Immature natural killer cell (primary cell): ENCODE measurements around the gene SH3PXD2A. TPM values are rescaled to one million over a fixed set of nuclear protein-coding genes. Genes with fewer than 3 reads are reported as not detected.
A peak's percentile ranks its signal among the peaks of the same experiment; 100 is the strongest.

Experiments used
- DNase-seq, 3 donors: peaks; one replicate each; pipeline ENCODE4 v3.0.0; 2022; ENCODE audit warnings: mixed read lengths in 1 of 3
- H3K27ac Mint-ChIP-seq, 6 donors: one replicate each; pipeline ENCODE4 v1.8.0; 2020; ENCODE audit warnings: mixed read lengths in 6 of 6, mild to moderate bottlenecking in 5 of 6, inconsistent platforms in 4 of 6, moderate library complexity in 3 of 6
- H3K27me3 Mint-ChIP-seq, 3 donors: one replicate each; pipeline ENCODE4 v1.8.0; 2020 to 2021; ENCODE audit warnings: low read depth in 3 of 3, mild to moderate bottlenecking in 3 of 3, mixed read lengths in 3 of 3, moderate library complexity in 3 of 3, inconsistent platforms in 1 of 3
- H3K36me3 Mint-ChIP-seq, 3 donors: one replicate each; pipeline ENCODE4 v1.8.0; 2020; ENCODE audit warnings: mixed read lengths in 3 of 3, inconsistent platforms in 2 of 3, mild to moderate bottlenecking in 2 of 3
- H3K4me1 Mint-ChIP-seq, 2 donors: one replicate each; pipeline ENCODE4 v1.8.0; 2020; ENCODE audit warnings: inconsistent platforms in 2 of 2, mild to moderate bottlenecking in 2 of 2, mixed read lengths in 2 of 2, moderate library complexity in 1 of 2
- H3K4me3 Mint-ChIP-seq, 5 donors: one replicate each; pipeline ENCODE4 v1.8.0; 2020; ENCODE audit warnings: mild to moderate bottlenecking in 5 of 5, mixed read lengths in 5 of 5, inconsistent platforms in 3 of 5, moderate library complexity in 3 of 5
- H3K9me3 Mint-ChIP-seq, 6 donors: one replicate each; pipeline ENCODE4 v1.8.0; 2020; ENCODE audit warnings: mild to moderate bottlenecking in 6 of 6, mixed read lengths in 6 of 6, inconsistent platforms in 4 of 6, moderate library complexity in 3 of 6
- polyA plus RNA-seq, 3 donors: library from polyadenylated mRNA; unstranded; fragments of 300-500 nt; fragmentation: Illumina TruSeq; gene quantifications; one replicate each; pipeline ENCODE4 v1.2.3, GENCODE V29; 2021

Gene SH3PXD2A
- polyA plus RNA-seq, 3 donors from 2014 or later: 0.07 to 0.43 TPM; not detected in 1

GRCh38 chr10:103696094-103696410 lies 159.3 kb downstream of the SH3PXD2A start:
- no peak for DNase-seq
- H3K27ac Mint-ChIP-seq: no peak overlapping the region
- peaks cover 6 to 11% (median 11%) of the 10 kb centered on the region in 3 donors for H3K27me3 Mint-ChIP-seq
- H3K9me3 Mint-ChIP-seq: no peaks in the 10 kb centered on the region
- H3K4me1 Mint-ChIP-seq: peaks cover 22 to 23% of the 10 kb centered on the region in 2 donors
- no peaks in the 10 kb centered on the region for H3K36me3 Mint-ChIP-seq
- no peak overlapping the region for H3K4me3 Mint-ChIP-seq

GRCh38 chr10:103695584-103696005 lies 159.8 kb downstream of the SH3PXD2A start:
- Mint-ChIP-seq H3K36me3 (no peaks in the 10 kb centered on the region), H3K27ac (no peak overlapping the region), H3K4me3 (no peak overlapping the region), H3K4me1 (peaks cover 22 to 23% of the 10 kb centered on the region in 2 donors), H3K9me3 (no peaks in the 10 kb centered on the region), H3K27me3 (peaks cover 6 to 11% (median 11%) of the 10 kb centered on the region in 3 donors)
- no peak for DNase-seq

DNA sequence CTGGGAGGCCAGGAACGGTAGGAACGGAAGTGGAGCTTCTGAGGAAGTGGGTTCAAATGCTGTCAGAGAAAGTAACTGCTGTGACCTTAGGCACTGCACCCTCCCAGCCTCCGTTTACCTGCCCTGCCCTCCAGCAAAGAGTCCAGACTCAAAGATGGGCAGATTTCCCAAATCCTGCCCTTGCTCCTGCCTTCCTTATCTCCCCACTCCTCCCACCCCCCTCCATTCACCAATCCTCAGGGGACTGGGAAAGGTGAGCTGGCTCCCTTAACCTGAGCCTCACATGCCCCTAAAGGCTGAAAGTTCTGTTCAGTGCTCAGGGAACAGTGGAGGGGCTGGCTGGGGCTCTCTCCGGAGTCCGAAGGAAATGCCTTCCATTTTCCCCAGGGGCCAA lies 161.6 kb downstream of the SH3PXD2A start:
- H3K27ac Mint-ChIP-seq: no peak overlapping the region
- H3K9me3 Mint-ChIP-seq: no peaks in the 10 kb centered on the region

DNA sequence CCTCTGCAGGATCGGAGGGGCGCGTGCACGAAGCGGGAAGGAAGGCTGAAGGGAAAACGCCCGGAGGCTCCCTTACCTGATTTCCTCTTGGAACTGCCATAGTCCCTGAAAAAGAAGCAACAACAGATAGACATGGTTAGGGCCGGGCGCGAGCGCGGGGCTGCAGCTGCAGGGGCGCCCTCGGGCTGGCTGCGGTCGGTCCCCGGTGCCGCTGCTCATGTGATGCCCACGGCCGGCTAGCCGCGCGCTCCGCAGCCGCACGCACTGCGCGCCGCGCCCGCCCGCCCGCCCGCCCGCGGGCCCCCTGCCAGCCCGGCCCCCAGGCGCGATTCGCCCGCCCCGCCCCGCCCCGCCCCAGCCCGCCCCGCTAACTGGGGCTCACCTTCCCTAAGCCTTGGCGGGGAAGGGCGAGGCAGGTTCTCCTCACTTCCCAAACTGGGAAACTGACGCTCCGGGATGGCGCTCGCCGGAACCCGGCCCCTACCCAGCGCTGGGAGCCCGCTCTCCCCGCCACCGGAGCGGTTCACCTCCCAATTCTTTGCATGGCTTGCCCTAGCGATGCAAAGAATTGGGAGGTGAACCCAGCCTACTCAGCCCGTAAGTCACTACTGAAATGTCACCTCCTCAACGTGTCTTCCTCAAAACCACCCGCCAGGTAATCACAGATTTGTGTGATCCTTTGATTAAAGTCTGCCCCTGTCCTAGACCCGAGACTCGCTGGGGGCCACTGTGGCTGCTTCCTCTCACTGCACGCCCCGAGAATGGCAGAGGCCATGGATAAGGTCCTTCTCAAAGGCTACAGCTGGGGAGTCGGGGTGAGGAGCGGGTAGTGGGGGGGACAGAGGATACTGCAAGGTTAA lies 162.2 kb downstream of the SH3PXD2A start:
- no peaks in the 10 kb centered on the region for H3K9me3 Mint-ChIP-seq
- H3K27me3 Mint-ChIP-seq: peaks cover 6 to 12% (median 11%) of the 10 kb centered on the region in 3 donors
- H3K36me3 Mint-ChIP-seq: no peaks in the 10 kb centered on the region
- H3K4me1 Mint-ChIP-seq: peaks cover 22 to 23% of the 10 kb centered on the region in 2 donors
- H3K27ac Mint-ChIP-seq: peak overlapping the region in 2 of 6 donors; percentile 42 to 81
- peak in 2 of 3 donors; percentile 14 to 23 for DNase-seq
- H3K4me3 Mint-ChIP-seq: peak overlapping the region; percentile 86 to 92 (median 87)

More for the DNA sequence above, 161.6 kb downstream of the SH3PXD2A start:
- Mint-ChIP-seq H3K27me3 (peaks cover 6 to 12% (median 11%) of the 10 kb centered on the region in 3 donors), H3K4me3 (peak overlapping the region; percentile 86 to 92 (median 87)), H3K4me1 (peaks cover 22 to 23% of the 10 kb centered on the region in 2 donors), H3K36me3 (no peaks in the 10 kb centered on the region)
- DNase-seq: no peak

GRCh38 chr10:103692436-103692951 lies 162.9 kb downstream of the SH3PXD2A start:
- peak overlapping the region; percentile 31 to 69 (median 51) for H3K4me3 Mint-ChIP-seq
- H3K9me3 Mint-ChIP-seq: no peaks in the 10 kb centered on the region
- no peak overlapping the region for H3K27ac Mint-ChIP-seq
- peaks cover 6 to 13% (median 12%) of the 10 kb centered on the region in 3 donors for H3K27me3 Mint-ChIP-seq
- DNase-seq: no peak
- H3K36me3 Mint-ChIP-seq: no peaks in the 10 kb centered on the region
- H3K4me1 Mint-ChIP-seq: peaks cover 22 to 23% of the 10 kb centered on the region in 2 donors

DNA sequence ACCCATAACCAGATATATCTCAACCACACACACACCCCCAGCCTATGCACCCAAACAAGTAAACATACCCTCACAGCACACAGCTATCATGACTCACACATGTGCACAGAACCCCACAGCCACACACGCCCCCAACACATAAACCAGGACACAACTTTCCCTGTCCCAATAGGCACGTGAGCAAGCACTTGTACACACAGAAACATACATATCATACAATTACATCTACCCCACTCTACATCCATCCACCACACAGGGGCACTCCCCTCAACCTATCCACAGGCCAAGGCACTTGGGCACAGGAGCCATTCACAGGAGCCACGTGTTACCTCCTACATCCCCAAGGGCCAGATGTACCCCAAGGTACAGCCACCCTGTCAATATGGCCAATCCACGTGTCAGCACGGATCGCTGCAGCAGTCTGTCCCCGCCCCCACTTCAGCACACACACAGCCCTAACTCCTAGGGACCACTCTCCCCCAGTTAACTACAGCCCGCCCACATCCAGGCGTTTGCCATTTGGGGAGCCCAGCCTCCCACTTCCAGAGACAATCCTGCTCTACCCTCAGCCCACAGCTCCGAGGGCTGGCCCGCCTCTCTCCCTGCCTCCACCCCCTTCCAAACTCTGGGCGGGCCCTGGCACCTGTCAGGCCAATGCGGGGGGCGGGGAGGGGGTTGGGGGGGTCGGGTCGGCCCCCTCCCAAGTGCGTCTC lies 163.5 kb downstream of the SH3PXD2A start:
- Mint-ChIP-seq H3K4me1 (peaks cover 22 to 23% of the 10 kb centered on the region in 2 donors), H3K4me3 (peak overlapping the region; percentile 12 to 51 (median 34)), H3K36me3 (no peaks in the 10 kb centered on the region), H3K27me3 (peaks cover 6 to 15% (median 13%) of the 10 kb centered on the region in 3 donors), H3K27ac (no peak overlapping the region), H3K9me3 (no peaks in the 10 kb centered on the region)
- no peak for DNase-seq

- peak overlapping the region in 4 of 5 donors; percentile 12 to 51 (median 42) for H3K4me3 Mint-ChIP-seq
- no peak overlapping the region for H3K27ac Mint-ChIP-seq
- DNase-seq: no peak
- no peaks in the 10 kb centered on the region for H3K9me3 Mint-ChIP-seq
- peaks cover 17 to 18% of the 10 kb centered on the region in 2 donors for H3K4me1 Mint-ChIP-seq
- H3K27me3 Mint-ChIP-seq: peaks cover 6 to 15% (median 13%) of the 10 kb centered on the region in 3 donors
- H3K36me3 Mint-ChIP-seq: no peaks in the 10 kb centered on the region
Measured at GRCh38 chr10:103691267-103691666, 164.1 kb downstream of the SH3PXD2A start.

GRCh38 chr10:103690281-103690680 lies 165.1 kb downstream of the SH3PXD2A start:
- H3K4me1 Mint-ChIP-seq: peaks cover 14 to 15% of the 10 kb centered on the region in 2 donors
- no peaks in the 10 kb centered on the region for H3K36me3 Mint-ChIP-seq
- peaks cover 6 to 13% (median 9%) of the 10 kb centered on the region in 3 donors for H3K27me3 Mint-ChIP-seq
- H3K4me3 Mint-ChIP-seq: no peak overlapping the region
- no peaks in the 10 kb centered on the region for H3K9me3 Mint-ChIP-seq
- peak overlapping the region in 1 of 6 donors; percentile 26 for H3K27ac Mint-ChIP-seq
- no peak for DNase-seq

DNA sequence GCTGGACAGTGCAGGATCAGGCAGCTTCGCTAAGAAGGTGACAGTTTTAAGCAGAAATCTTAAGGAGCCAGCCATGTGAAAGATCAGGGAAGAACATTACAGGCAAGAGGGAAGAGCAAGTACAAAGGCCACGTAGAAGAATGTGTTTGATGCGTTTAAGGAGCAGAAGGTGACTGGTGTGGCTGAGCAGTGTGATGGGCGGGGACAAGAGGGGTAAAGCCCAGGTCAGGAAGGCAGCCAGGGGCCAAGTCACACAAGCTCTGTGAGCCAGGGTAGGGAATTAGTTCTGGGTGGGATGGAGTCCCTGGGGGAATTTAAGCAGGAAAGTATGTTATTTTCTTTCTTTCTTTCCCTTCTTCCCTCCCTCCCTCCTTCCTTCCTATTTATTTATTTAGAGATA lies 166.9 kb downstream of the SH3PXD2A start:
- H3K27ac Mint-ChIP-seq: no peak overlapping the region
- DNase-seq: no peak
- H3K36me3 Mint-ChIP-seq: no peaks in the 10 kb centered on the region
- no peaks in the 10 kb centered on the region for H3K9me3 Mint-ChIP-seq
- H3K4me3 Mint-ChIP-seq: no peak overlapping the region
- peaks cover under 1 to 11% (median 9%) of the 10 kb centered on the region in 3 donors for H3K27me3 Mint-ChIP-seq
- peaks cover 8 to 10% of the 10 kb centered on the region in 2 donors for H3K4me1 Mint-ChIP-seq

DNA sequence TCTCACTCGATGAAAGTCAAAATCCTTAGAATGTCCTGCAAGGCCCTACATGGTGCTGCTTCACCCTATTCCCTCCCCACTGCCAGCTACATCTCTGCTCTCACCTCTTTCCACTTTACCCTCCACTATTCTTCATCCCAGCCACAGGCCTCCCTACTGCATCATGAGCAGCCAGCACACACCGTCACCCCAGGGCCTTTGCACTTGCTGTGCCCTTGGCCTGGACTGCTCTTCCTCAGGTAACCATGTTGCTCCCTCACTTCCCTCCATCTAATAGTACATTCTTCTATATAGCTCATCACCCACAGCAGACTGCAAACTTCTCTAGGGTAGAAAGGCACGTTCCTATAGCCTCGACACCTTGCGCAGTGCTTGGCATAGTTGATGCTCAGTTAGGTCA lies 167.7 kb downstream of the SH3PXD2A start:
- Mint-ChIP-seq H3K27ac (no peak overlapping the region), H3K4me3 (no peak overlapping the region), H3K9me3 (no peaks in the 10 kb centered on the region), H3K36me3 (no peaks in the 10 kb centered on the region), H3K27me3 (peaks cover 0 to 10% (median 6%) of the 10 kb centered on the region in 3 donors), H3K4me1 (peaks cover 6% of the 10 kb centered on the region in 2 donors)
- no peak for DNase-seq

DNA sequence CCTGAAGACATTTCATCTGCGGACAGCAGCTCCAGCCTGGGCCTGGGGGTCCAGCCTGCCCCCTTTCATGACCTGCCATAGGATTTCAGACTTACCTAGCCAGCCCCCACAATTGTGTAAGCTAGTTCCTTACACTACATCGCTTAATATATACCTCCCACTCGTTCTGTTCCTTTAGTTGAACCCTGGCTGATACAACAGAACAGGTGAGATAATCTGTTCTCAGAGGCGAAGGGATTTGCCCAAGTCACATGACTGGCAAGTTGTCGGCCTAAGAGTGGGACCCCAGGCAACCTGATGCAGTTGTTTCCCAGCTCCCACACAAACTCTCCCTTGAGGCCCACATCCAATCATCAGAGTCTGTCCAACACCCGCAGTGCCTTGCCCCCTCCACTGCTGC lies 168.2 kb downstream of the SH3PXD2A start:
- Mint-ChIP-seq H3K27me3 (peaks cover 0 to 10% (median 6%) of the 10 kb centered on the region in 3 donors), H3K4me3 (no peak overlapping the region)
- no peak for DNase-seq

DNA sequence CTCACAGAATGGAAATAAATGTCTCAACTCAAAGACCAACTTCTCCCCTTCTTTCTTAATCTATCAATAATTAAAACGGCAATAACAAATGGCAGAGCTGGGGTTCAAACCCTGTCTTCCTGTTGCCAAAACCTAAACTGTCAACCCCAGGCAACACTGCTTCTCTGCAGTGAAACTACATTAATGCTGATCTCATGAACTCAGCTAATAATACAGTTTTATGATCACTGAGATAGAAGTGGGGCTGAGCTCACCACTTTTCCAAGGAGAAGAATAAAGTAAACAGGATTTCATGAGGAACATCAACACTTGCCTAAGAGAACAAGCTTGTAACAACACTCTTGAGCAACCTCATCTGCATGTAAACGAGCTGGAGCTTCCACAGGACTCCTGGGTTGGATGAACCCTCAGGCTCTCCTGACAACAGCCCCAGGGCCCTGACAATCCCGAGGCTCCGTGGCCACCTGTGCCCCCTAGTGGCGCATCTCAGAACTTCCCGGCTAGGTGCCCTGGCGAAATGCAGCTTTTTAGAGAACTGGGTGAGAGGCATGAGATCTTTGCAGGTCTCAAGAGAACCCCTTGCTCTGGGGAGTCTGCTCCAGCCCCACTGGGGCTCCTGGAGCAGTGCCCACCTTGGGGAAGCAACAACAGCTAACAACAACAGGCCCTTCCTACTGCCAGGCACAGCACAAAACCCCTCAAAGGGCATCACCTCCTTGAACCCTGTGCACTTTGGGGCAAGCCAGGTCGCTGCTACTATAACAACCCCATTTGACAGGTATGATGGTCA lies 169.3 kb downstream of the SH3PXD2A start:
- no peaks in the 10 kb centered on the region for H3K4me1 Mint-ChIP-seq
- H3K4me3 Mint-ChIP-seq: no peak overlapping the region
- H3K27me3 Mint-ChIP-seq: peaks cover 2 to 6% (median 4%) of the 10 kb centered on the region in 3 donors
- H3K36me3 Mint-ChIP-seq: no peaks in the 10 kb centered on the region
- H3K9me3 Mint-ChIP-seq: no peaks in the 10 kb centered on the region
- peak; percentile 44 to 62 (median 49) for DNase-seq
- H3K27ac Mint-ChIP-seq: no peak overlapping the region

More for the DNA sequence above, 168.2 kb downstream of the SH3PXD2A start:
- no peaks in the 10 kb centered on the region for H3K36me3 Mint-ChIP-seq
- peaks cover 6% of the 10 kb centered on the region in 2 donors for H3K4me1 Mint-ChIP-seq
- no peak overlapping the region for H3K27ac Mint-ChIP-seq
- H3K9me3 Mint-ChIP-seq: no peaks in the 10 kb centered on the region

GRCh38 chr10:103683851-103684250 lies 171.5 kb downstream of the SH3PXD2A start:
- no peak for DNase-seq
- Mint-ChIP-seq H3K4me1 (no peaks in the 10 kb centered on the region), H3K9me3 (no peaks in the 10 kb centered on the region), H3K27me3 (peaks cover 2 to 10% (median 3%) of the 10 kb centered on the region in 3 donors), H3K4me3 (no peak overlapping the region), H3K36me3 (no peaks in the 10 kb centered on the region), H3K27ac (no peak overlapping the region)
